Measurements from ENCODE around the gene PITHD1. TPM values are rescaled to one million over a fixed set of nuclear protein-coding genes. Genes with fewer than 3 reads are reported as not detected.
"Not testable (repeated sequence)": the region's sequence is repeated elsewhere in the genome, so short reads cannot be mapped to it uniquely, and the experiment has no call there.

Gene PITHD1
- total and polyA plus RNA-seq, 2 donors (not counting 3 experiments of a cell fraction or from before 2014, with no cell fraction given) = 35.8 to 43.1 TPM

DNA sequence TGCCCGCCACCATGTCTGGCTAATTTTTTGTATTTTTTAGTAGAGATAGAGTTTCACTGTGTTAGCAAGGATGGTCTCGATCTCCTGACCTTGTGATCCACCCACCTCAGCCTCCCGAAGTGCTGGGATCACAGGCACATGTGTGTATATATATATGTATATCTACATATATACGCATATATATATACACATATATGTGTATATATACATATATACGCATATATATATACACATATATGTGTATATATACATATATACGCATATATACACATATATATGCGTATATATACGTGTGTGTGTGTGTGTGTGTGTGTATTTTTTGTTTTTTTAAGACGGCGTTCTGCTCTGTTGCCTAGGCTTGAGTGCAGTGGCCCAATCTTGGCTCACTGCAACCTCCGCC, 4.9 kb downstream of the PITHD1 start:
- DNase-seq (ENCODE audit: low read depth, low spot score); H2AFZ ChIP-seq (ENCODE audit: low read depth, low read length); FAIRE-seq; H3K4me2 ChIP-seq (ENCODE audit: insufficient read depth, low read length); H3K27me3 ChIP-seq (ENCODE audit: control insufficient read depth in 2 of 2, insufficient read depth in 2 of 2, low read length in 2 of 2); H3K9me3 ChIP-seq (replicated peaks; ENCODE audit: control insufficient read depth, insufficient read depth, low read length); dilution Hi-C loops (cut with MboI; ENCODE audit: extremely low pct_ligation_motif_present, low sequenced_read_pairs); H4K20me1 ChIP-seq (replicated peaks; ENCODE audit: control insufficient read depth, extremely low read depth, insufficient read depth, low read length); BruUV-seq (replicated peaks); H3K4me3 ChIP-seq (replicated peaks in 1 of 3; ENCODE audit: insufficient read depth in 1 of 3, low read depth in 1 of 3, low read length in 3 of 3); H3K9me1 ChIP-seq (replicated peaks; ENCODE audit: control insufficient read depth, extremely low read depth, insufficient read depth, low read length); POLR2A ChIA-PET; intact Hi-C loops (cut with micrococcal nuclease); H3K27ac ChIP-seq (ENCODE audit: insufficient read depth, low read depth, low read length); H3K9ac ChIP-seq (replicated peaks; ENCODE audit: extremely low read depth, insufficient read depth, low read length): not testable (repeated sequence)
- CTCF ChIA-PET = interaction anchor here (2.3 kb wide), 1 partner anchor 11 kb away, joined by 9 read pairs; no protein-coding TSS in a partner anchor
- H3K36me3 ChIP-seq (ENCODE audit: control insufficient read depth in 2 of 2, extremely low read depth in 1 of 2, insufficient read depth in 2 of 2, low read length in 2 of 2) = peaks cover 12% of the 10 kb centered on the region in 2 experiments
- peaks cover 39% of the 10 kb centered on the region for H3K79me2 ChIP-seq (ENCODE audit: control insufficient read depth, insufficient read depth, low read length)
- H3K4me1 ChIP-seq (ENCODE audit: control insufficient read depth, extremely low read depth, insufficient read depth, low read length) = peaks cover 17% of the 10 kb centered on the region

DNA sequence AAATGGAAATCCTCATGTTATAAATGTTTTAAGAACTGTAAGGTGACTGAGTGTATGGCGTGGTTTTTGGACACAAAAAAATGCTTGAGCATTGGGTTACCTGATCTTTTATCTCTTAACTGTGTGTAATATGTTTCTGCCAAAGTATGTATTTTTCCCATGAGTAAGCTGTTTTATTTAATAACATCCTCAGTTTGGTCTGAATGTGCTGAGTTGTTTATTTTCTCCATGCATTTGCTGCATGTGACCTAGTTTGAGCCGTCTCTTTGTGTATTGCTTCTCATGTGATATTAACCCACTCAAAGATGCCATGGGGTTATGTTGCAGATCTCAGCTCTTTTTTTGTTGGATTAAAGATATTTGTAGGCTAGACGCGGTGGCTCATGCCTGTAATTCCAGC, 6.6 kb downstream of the PITHD1 start:
- Histone ChIP-seq H3K27ac (ENCODE audit: insufficient read depth, low read depth, low read length) (no peak overlapping the region), H3K4me2 (ENCODE audit: insufficient read depth, low read length) (no peak overlapping the region), H3K9me1 (replicated peaks; ENCODE audit: control insufficient read depth, extremely low read depth, insufficient read depth, low read length) (no peaks in the 10 kb centered on the region), H3K36me3 (ENCODE audit: control insufficient read depth in 2 of 2, extremely low read depth in 1 of 2, insufficient read depth in 2 of 2, low read length in 2 of 2) (peaks cover 12% of the 10 kb centered on the region in 2 experiments), H4K20me1 (replicated peaks; ENCODE audit: control insufficient read depth, extremely low read depth, insufficient read depth, low read length) (no peaks in the 10 kb centered on the region), H3K79me2 (ENCODE audit: control insufficient read depth, insufficient read depth, low read length) (peaks cover 24% of the 10 kb centered on the region), H3K9me3 (replicated peaks; ENCODE audit: control insufficient read depth, insufficient read depth, low read length) (no peaks in the 10 kb centered on the region), H3K9ac (replicated peaks; ENCODE audit: extremely low read depth, insufficient read depth, low read length) (no peak overlapping the region), H3K4me1 (ENCODE audit: control insufficient read depth, extremely low read depth, insufficient read depth, low read length) (peaks cover 13% of the 10 kb centered on the region), H2AFZ (ENCODE audit: low read depth, low read length) (no peak overlapping the region), H3K27me3 (ENCODE audit: control insufficient read depth in 2 of 2, insufficient read depth in 2 of 2, low read length in 2 of 2) (no peaks in the 10 kb centered on the region), H3K4me3 (replicated peaks in 1 of 3; ENCODE audit: insufficient read depth in 1 of 3, low read depth in 1 of 3, low read length in 3 of 3) (no peak overlapping the region)
- TF ChIP-seq, protein P1, sequence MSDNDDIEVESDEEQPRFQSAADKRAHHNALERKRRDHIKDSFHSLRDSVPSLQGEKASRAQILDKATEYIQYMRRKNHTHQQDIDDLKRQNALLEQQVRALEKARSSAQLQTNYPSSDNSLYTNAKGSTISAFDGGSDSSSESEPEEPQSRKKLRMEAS (IDR thresholded peaks at IDR 0.05; ENCODE audit: insufficient read depth, insufficient read length) = no peak
- TF ChIP-seq GATA2 (IDR thresholded peaks at IDR 0.05; ENCODE audit: insufficient read depth, insufficient read length, low read depth, low read length) (no peak), FOS (IDR thresholded peaks at IDR 0.05; ENCODE audit: borderline replicate concordance, insufficient read depth, low read length) (no peak), CTCF (IDR thresholded peaks at IDR 0.05; ENCODE audit: extremely low read depth in 1 of 2, insufficient read depth in 1 of 2, low read depth in 1 of 2, low read length in 2 of 2) (no peak), MYC (IDR thresholded peaks at IDR 0.05; ENCODE audit: low read depth, low read length) (no peak), EZH2 (IDR thresholded peaks at IDR 0.05; ENCODE audit: borderline replicate concordance, low read depth, low read length, severe bottlenecking) (no peak), JUN (IDR thresholded peaks at IDR 0.05; ENCODE audit: borderline replicate concordance, insufficient read depth, insufficient read length, low read depth) (no peak), POLR2A (IDR thresholded peaks at IDR 0.05; ENCODE audit: low read depth, low read length) (no peak), POLR2AphosphoS5 (IDR thresholded peaks at IDR 0.05; ENCODE audit: insufficient read depth, low read depth, low read length) (no peak)
- ChIA-PET CTCF (interaction anchor here (2.3 kb wide), 1 partner anchor 13 kb away, joined by 9 read pairs; no protein-coding TSS in a partner anchor), POLR2A (interaction anchor here (0.6 kb wide), 1 partner anchor 434 kb away, joined by 4 read pairs; no protein-coding TSS in a partner anchor)
- DNase-seq (ENCODE audit: low read depth, low spot score) (no peak), FAIRE-seq (no peak)
- BruUV-seq (replicated peaks) = no TSS peak
- dilution Hi-C loops (cut with MboI; ENCODE audit: extremely low pct_ligation_motif_present, low sequenced_read_pairs) = no loop called here
- intact Hi-C loops (cut with micrococcal nuclease) = no loop called here
